NCI-H2171 (cell line): Measurements from ENCODE around the gene DCAF12.
"Not testable (repeated sequence)": the region's sequence is repeated elsewhere in the genome, so short reads cannot be mapped to it uniquely, and the experiment has no call there.

Source experiments
- DNase-seq: peaks from one replicate; lab custom pipeline; 2025; lab: John Stamatoyannopoulos, UW

Gene DCAF12

DNA sequence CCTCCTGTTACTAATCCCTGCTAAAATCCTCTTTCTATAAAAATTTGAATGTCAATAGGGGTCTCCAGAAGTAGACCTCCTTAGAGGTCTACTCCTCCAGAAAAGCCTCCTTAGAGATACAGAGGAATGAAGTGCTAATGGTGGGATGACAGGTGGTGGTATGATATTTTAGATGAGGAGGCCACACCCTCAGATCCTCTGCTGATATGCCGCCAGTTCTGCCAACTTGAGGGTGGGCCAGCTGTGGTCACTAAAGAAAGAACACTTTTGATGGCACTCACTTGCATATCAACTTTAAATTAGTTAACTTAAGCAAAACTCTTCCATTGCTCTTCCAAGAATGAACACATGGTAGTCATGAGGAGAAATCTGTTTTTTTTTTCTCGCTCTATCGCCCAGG, 61.0 kb downstream of the DCAF12 start:
- DNase-seq = no peak

DNA sequence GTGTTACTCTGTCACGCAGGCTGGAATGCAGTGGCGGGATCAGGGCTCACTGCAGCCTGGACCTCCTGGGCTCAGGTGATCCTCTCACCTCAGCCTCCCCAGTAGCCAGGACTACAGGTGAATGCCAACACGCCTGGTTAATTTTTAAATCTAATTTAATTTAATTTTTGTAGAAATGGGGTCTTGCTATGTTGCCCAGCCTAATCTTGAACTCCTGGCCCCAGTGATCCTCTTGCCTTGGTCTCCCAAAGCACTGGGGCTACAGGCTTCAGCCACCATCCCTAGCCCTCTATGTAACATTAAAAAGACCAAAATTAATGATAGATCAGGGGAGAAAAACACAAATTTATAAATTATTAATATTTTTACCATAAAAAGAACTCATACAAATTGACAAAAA, 66.5 kb downstream of the DCAF12 start:
- DNase-seq = no peak

DNA sequence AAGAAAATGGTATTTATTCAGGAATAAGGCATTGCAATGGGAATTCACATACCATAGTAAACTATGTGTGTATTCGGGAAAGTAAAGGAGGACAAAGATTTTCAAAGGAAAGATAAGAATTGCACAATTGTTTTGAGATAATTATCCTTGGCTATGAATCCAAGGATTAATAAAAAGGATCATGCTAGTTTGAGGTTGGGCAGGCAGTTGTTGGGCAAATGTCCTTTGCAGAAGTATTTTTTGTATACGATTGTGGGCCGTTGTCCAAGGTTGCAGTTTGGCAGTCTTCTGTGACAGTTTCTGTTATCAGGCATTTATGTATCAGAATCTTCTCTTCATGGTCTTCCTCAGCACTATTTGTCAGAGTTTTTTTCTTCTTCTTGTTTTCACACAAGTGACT, 67.2 kb downstream of the DCAF12 start:
- DNase-seq = no peak

DNA sequence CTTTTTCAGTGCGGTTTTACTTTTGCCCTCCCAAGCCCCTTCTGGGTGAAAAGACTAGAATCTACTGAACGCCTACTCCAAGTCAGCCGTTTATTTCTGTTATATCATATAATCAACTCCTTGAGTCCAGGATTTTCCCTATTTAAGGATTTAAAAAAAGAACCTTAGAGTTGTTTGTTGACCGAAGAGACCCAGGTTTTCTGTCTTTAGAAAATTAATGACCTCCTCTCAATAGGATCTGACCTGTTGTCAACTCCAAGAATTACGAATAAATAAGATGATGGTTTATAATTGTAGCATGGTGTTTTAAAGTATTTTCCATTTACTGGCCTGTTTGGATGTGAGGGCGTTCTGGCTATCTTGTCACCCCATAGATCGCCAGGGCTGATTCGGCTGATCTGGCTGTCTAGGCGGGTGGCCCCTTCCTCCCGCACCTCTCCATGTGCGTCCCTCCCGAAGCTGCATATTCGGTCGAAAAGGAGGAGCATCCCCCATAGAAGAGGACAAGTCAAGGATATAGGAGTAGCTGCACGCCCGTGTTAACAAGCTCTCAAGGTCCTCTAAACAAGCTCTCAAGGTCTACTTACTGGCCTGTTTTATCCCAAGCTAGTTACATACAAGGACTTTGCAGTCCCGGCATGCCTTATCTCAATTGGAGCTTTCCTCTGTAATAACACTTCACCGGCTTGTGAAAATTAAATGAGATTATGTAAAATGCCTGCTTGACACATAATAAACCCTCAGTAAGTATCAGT, 76.7 kb downstream of the DCAF12 start:
- DNase-seq = no peak

DNA sequence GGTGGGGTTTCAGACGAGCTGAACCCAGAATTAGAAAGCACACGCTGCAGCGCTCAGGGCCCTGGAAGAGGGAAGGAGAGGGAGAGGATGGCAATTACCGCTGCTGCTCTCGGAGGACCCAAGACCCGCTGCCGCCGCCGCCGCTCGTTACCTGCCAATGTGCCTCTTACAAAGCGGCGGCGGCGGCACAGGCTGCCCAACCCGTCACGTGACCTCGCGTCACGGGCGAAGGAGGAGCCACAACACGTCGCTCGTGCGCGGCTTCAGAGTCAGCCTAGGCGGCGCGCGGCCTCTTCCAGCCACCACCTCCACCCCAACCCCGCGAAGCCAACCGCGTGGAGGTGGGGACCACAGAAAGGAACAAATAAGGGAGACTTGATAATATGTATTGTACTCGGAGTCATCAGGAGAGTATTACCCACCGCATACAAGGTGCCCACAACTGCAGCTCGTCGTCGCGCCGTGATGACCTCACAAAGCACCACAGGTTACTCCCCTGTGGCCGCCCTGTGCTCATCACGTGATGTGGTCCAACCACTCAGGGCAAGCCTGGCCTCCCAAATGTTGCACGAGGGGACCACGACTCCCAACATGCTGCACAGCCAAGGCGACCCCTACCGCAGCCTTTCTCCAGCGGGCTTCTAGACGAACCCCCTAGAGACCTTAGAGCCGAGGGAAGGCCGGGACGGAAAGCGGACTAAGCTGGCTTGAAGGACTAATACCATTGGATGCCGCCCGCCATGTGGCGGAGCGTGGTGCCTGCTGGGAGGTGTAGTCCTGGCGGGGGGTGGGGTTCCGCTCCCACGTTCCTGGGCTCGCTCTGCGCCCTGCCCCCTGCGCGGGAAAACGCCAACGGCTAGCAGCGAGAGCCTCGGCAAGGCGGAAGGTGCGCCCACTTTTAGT, 77.5 kb downstream of the DCAF12 start, which contains the start of gene UBAP2:
TSS of gene UBAP2 (minus strand) at position 161 of the 903 bp plus-strand sequence. CDS start 31,739 bp downstream, outside the sequence.
- DNase-seq = peak; percentile 97

DNA sequence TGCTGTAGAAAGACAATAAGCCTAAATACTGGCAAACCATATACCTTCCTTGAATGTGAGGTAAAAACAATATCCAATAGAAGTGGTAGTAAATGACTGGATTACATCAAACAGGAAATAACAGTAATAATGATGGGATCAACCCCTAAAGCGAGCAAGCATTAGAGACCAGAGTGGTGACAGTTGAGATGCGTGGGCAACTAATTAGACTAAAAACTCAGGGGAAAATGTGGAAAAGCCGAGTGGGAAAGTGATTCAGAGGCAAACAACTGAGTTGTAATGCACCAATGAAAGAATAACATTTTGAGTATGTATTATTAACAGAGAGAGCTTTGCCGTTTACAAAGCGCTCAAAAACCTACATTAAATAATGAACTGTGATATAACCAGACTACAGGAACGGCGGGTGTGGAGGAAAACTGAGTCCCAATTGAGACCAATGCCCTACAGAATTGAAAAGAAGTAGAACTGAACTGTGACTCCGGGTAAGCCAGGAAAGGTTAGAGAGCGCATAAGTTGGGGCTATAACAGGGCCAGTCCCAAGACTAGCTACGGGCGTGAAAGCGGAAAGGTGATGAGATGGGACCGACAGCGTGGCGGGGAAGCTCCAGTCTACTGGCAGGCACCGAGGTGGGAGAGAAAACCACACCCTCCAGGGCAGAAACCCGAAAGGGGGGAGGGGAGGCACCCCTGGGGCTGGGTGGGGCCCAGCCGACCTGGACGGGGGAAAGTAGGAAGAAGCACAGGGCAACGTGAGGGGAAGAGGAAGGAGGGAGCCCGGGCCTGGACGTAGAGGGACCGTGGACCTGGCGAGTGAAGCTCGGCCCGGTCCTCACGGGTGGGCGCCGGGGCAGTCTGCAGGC, 78.4 kb downstream of the DCAF12 start:
- peak; percentile 5 for DNase-seq

DNA sequence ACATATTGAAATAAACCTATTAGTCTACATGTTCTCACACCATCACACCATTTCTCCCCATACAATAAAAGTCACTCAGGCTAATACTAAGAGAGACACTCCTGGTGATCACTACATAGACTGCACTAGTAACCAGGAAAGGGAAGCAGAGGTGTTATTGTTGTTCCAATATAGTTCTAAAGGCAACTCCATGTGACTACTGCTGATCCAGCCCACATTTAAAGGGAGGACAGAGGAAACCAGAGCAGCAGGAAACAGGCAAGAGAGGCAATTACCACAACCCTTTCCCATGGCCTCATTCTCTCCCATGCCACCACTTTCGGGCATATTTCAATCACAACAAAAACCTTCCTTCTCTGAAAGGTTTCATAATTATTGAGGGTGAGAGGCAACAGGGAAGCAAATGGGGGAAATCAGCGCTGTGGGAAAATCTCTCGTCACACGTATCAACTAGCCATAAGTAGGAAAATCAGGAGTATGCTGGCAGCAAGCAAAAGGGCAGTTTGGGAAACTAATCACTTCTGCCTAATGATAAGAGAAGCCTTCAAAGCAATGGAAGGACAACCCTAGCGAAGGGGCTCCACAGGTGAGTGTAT, 79.6 kb downstream of the DCAF12 start:
- no peak for DNase-seq

DNA sequence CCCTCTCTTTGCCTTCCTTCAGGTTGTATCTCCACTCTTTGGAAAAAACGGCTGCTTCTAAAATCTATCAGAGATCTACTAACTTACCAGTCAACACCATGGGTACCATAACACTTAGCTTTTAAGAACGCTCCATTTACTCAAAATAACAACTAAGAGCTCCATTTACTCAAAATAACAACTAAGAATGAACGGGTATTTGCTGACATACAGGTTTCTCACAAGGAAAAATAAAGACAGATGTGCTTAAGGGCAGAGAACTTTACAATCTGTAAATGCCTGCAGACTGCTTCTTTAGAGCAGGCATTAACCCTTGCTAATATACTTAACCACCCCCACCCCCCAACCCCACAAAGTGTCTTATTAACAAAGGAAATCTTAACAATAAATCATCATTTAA, 80.6 kb downstream of the DCAF12 start:
- DNase-seq = no peak

DNA sequence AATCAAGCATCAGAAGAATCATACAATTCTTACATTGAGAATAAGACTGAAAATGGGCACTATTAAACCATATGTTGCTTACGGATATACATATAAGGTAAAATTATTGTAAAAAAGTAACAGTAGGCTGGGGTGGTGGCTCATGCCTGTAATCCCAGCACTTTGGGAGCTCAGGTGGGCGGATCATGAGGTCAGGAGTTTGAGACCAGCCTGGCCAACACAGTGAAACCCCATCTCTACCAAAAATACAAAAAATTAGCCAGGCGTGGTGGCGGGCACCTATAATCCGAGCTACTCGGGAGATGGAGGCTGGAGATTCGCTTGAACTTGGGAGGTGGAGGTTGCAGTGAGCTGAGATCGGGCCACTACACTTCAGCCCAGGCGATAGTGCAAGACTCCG, 84.4 kb downstream of the DCAF12 start:
- not testable (repeated sequence) for DNase-seq

DNA sequence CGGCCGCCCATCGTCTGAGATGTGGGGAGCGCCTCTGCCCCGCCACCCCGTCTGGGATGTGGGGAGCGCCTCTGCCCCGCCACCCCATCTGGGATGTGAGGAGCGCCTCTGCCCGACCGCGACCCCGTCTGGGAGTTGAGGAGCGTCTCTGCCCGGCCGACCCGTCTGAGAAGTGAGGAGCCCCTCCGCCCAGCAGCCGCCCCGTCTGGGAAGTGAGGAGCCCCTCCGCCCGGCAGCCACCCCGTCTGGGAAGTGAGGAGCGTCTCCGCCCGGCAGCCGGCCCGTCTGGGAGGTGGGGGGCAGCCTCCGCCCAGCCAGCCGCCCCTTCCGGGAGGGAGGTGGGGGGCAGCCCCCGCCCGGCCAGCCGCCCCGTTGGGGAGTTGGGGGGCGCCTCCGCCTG, 87.6 kb downstream of the DCAF12 start:
- DNase-seq = not testable (repeated sequence)

DNA sequence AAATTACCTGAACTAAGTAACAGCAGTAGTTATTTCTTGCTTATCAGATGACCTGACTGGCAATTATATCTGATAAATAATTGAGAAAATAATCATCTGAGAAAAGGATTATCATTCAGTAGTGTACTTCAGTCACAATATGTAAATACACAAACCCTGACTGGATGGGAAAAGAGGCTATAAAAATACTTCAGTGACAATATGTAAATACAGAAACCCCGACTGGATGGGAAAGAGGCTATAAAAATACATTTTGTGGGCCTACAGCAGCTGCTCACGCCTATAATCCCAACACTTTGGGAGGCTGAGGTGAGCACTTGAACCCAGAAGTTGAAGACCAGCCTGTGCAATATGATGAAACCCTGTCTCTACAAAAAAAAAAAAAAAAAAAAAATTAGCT, 88.9 kb downstream of the DCAF12 start:
- DNase-seq = no peak

DNA sequence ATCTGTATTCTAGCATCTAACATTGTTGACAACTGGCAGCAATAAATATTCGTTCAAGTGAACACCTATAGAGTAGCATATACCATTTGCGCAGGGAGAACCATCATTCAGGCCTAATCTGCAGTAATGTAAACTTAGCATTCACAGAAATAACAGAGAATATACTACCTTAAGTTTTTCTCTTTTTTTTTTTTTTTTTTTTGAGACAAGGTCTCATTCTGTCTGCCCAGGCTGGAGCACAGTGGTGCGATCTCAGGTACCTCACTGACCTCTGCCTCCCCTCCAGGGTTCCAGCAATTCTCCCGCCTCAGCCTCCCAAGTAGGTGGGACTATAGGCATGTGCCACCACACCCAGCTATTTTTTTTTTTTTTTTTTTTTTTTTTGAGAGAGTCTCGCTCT, 89.9 kb downstream of the DCAF12 start:
- no peak for DNase-seq
